Measurements from ENCODE around the gene DNAJC22. TPM values are rescaled to one million over a fixed set of nuclear protein-coding genes. Genes with fewer than 3 reads are reported as not detected.

The DNAJC22 gene
- total and polyA plus RNA-seq, 9 of the 15 experiments (the other 6 are each of a cell fraction or from before 2014, with no cell fraction given), result 0.10 to 1.2 (median 0.47) TPM

GRCh38 chr12:49367381-49368239 is 20.9 kb downstream of the DNAJC22 start, which contains the start of gene SPATS2 (continued):
- TF ChIP-seq ZBTB40 (IDR thresholded peaks at IDR 0.05) (peak; percentile 51; the same call in 1 of the 2 replicates), ZBTB40 (CRISPR knock-in tag; IDR thresholded peaks at IDR 0.05) (no peak), SMARCA4 (IDR thresholded peaks at IDR 0.05) (peak; percentile 16; the same call in 1 of the 2 replicates), NR2C1 (IDR thresholded peaks at IDR 0.05) (no peak), NR2C1 (tag; IDR thresholded peaks at IDR 0.05) (no peak), ELF4 (CRISPR knock-in tag; IDR thresholded peaks at IDR 0.05) (0 out of 2 replicates have a peak, but pooled peaks have one; percentile 57), VEZF1 (CRISPR knock-in tag; IDR thresholded peaks at IDR 0.05) (peak; percentile 80), THAP12 (CRISPR knock-in tag; IDR thresholded peaks at IDR 0.05) (no peak)
